Measurements from ENCODE around the gene PDK2. TPM values are rescaled to one million over a fixed set of nuclear protein-coding genes. Genes with fewer than 3 reads are reported as not detected.

Gene PDK2
- total RNA-seq, 2 experiments from 2014 or later = 9.8 to 16.2 TPM

DNA sequence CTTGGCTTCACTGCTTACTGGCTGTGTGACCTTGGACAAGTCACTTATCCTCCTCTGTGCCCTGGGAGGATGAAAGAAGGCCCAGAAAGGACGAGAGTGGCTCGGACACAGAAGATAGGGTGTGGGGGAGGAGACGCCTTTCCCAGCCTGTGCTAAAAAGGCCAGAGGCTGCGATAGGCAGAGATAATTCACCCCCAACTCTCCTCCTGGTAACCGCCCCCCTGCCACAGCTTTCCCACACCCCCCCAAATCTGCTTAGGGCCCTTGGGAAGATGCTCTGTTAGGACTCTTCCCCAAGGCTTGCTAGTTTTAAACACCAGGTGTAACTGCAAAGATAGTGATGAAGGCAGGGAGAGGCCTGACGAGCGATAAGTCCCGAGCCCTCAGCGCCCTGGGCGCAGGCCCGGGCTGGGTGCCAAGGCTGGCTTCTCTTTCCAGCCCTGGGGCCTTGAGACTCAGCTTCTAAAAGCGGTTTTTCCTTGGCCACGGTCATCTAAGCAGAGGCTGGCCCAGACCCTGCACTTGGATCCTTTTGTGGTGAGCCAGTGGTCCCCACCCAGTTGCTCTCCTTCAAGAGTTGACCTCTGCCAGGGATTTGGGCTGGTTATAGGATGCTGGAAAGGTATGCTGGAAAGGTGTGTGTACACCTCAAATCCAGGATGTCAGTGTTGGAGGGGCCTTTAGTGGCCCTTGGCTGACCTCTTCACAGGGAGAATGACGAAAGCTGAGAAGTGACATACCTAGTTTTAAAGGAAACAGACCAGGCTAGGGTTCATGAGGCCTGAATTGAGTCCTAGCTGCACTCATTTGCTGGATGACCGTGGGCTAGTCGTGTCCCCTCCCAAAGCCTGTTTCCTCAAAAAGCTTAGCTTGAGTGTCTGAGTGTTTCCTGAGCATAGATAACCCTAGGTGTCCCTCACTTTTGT, 58.8 kb downstream of the PDK2 start:
- no peak for ATAC-seq
- Mint-ChIP-seq H3K27me3 (no peaks in the 10 kb centered on the region), H3K36me3 (ENCODE audit: low read depth) (peaks cover 1% of the 10 kb centered on the region), H3K4me1 (peaks cover 33% of the 10 kb centered on the region), H3K4me3 (no peak overlapping the region), H3K27ac (no peak overlapping the region), H3K9me3 (ENCODE audit: low read depth) (no peaks in the 10 kb centered on the region)
- POLR2A ChIA-PET = interaction anchor here (0.6 kb wide), 1 partner anchor 18 kb away, joined by 3 read pairs; no protein-coding TSS in a partner anchor
- intact Hi-C loops (cut with DNase I, micrococcal nuclease) = loop anchor here in 1 of 2 experiments (5.0 kb wide), 1 partner anchor 477 kb away; the partner anchor contains the start of gene SPOP
- CTCF ChIA-PET = interaction anchor here (0.6 to 2.9 kb wide), 5 partner anchors 13 to 494 kb away, joined by 3 to 12 read pairs (median 4); partner anchors contain the start of genes EME1, MRPL27 and PDK2
- no peak for DNase-seq

DNA sequence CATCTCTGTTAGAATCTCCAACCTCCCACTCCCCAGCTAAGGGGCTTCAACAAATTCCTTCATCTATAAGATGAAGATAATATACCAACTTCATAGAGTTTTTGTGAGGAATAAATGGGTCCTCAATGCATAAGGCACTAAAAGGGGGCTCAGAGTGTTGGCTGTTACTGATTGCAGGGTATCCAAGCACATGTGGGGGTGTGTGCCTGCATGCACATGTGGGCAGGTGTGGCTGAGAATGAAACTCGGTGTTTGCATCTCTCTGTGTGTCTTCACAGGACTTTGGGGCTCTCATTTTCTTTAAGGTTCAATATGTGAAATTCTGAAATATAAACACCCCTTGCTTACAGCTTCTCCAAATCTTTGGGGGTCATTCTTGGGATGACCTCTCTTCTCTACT, 59.5 kb downstream of the PDK2 start:
- intact Hi-C loops (cut with DNase I, micrococcal nuclease) = loop anchor here in 1 of 2 experiments (5.0 kb wide), 1 partner anchor 477 kb away; the partner anchor contains the start of gene SPOP
- ChIA-PET CTCF (interaction anchor here (0.7 to 1.8 kb wide), 4 partner anchors 14 to 495 kb away, joined by 3 to 6 read pairs (median 4); partner anchors contain the start of gene PDK2), POLR2A (interaction anchor here (0.6 kb wide), 1 partner anchor 19 kb away, joined by 3 read pairs; no protein-coding TSS in a partner anchor)
- Mint-ChIP-seq H3K27ac (no peak overlapping the region), H3K9me3 (ENCODE audit: low read depth) (no peaks in the 10 kb centered on the region), H3K4me3 (no peak overlapping the region), H3K36me3 (ENCODE audit: low read depth) (no peaks in the 10 kb centered on the region), H3K27me3 (no peaks in the 10 kb centered on the region), H3K4me1 (peaks cover 33% of the 10 kb centered on the region)
- ATAC-seq = no peak
- DNase-seq = no peak

- peaks cover 33% of the 10 kb centered on the region for H3K4me1 Mint-ChIP-seq
- POLR2A ChIA-PET = no interaction called here
- ATAC-seq (no peak), DNase-seq (no peak)
- no peak overlapping the region for H3K27ac Mint-ChIP-seq
- CTCF ChIA-PET = interaction anchor here (1.0 to 1.8 kb wide), 4 partner anchors 15 to 61 kb away, joined by 3 to 6 read pairs (median 4); partner anchors contain the start of gene PDK2
- intact Hi-C loops (cut with DNase I, micrococcal nuclease) = no loop called here
- H3K4me3 Mint-ChIP-seq = no peak overlapping the region
- no peaks in the 10 kb centered on the region for H3K9me3 Mint-ChIP-seq (ENCODE audit: low read depth)
- H3K36me3 Mint-ChIP-seq (ENCODE audit: low read depth) = no peaks in the 10 kb centered on the region
- H3K27me3 Mint-ChIP-seq = no peaks in the 10 kb centered on the region
Observed at GRCh38 chr17:50155115-50155819, 60.1 kb downstream of the PDK2 start.

DNA sequence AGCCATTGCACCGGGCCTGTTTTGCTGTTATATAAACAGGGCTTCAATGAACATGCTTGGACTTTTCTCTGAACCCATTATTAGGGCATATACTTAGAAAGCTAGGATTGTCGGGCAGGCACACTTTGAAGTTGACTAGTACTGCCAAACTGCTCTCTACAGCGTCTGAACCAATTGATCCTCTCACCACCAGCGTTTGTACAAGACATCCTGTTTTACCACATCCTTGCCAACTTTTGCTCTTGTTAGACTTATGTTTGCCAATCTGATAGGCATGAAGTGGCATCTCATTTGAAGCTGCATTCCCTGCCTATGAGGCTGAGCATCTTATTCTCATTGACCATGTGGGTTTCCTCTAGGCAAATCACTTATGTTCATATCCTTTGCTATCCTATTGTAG, 62.7 kb downstream of the PDK2 start:
- Mint-ChIP-seq H3K4me3 (no peak overlapping the region), H3K36me3 (ENCODE audit: low read depth) (no peaks in the 10 kb centered on the region), H3K27ac (no peak overlapping the region), H3K27me3 (no peaks in the 10 kb centered on the region), H3K9me3 (ENCODE audit: low read depth) (no peaks in the 10 kb centered on the region), H3K4me1 (peaks cover 41% of the 10 kb centered on the region)
- ATAC-seq = no peak
- intact Hi-C loops (cut with DNase I, micrococcal nuclease) = no loop called here
- CTCF ChIA-PET = interaction anchor here (0.7 to 1.7 kb wide), 3 partner anchors 12 to 18 kb away, joined by 3 to 4 read pairs (median 3); no protein-coding TSS in a partner anchor
- DNase-seq = no peak
- POLR2A ChIA-PET = no interaction called here

DNA sequence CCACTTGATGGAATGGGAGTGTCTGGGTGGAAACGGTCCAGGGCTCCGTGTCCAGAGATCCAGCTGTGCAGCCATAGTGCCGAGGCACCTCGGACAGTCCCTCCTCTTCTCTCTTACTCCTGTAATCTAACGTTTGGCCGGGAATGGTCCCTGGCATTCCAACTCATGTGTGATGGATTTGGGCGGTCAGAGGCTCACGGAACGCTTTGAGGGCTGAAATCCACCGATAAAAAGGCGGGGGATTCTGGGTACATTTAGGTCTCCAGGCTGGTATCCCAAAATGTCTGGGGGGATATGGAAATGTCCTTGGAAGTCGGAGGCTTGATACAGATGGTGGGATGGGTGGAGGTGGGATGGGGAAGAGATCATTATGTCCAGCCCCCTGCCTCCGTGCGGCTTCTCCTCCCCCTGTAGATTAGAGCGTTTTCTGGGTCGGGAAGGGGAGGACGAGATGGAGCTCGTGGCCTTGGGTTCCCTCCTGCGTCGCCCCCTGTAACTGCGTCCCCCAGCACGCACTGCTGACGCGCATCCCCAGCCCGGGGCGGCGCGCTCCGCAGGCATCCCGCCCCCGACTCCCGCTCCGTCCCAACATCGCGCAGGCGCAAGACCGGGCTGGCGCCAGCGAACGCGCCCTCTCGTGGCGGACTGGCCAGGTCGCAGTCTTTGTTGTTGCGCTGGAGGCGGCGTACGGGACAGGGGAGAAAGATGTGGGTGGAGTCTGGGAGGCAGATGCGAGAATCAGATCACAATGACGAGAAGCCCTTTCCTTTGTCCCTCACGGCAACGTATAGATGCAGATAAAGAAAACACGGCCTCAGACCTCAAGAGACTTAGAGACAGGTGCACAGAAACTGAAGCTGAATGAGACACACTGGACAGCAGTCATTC, 66.1 kb downstream of the PDK2 start:
- H3K27me3 Mint-ChIP-seq = no peaks in the 10 kb centered on the region
- H3K4me1 Mint-ChIP-seq = peaks cover 42% of the 10 kb centered on the region
- peak overlapping the region; percentile 99 for H3K27ac Mint-ChIP-seq
- no peaks in the 10 kb centered on the region for H3K36me3 Mint-ChIP-seq (ENCODE audit: low read depth)
- DNase-seq (peak; percentile 98), ATAC-seq (peak; percentile 96)
- peak overlapping the region; percentile 78 for H3K4me3 Mint-ChIP-seq
- no peaks in the 10 kb centered on the region for H3K9me3 Mint-ChIP-seq (ENCODE audit: low read depth)
- ChIA-PET CTCF (interaction anchor here (0.6 to 2.8 kb wide), 26 partner anchors 9 to 188 kb away, joined by 3 to 50 read pairs (median 4); partner anchors contain the start of gene PPP1R9B), POLR2A (no interaction called here)
- intact Hi-C loops (cut with DNase I, micrococcal nuclease) = loop anchor here (1.0 to 5.0 kb wide), 5 partner anchors 10 to 66 kb away; partner anchors contain the start of gene PDK2 (in 1 of the 2)

Other genes with a start within 250 kb of the PDK2 start
- gene TAC4, start 247.3 kb upstream of the PDK2 start, total RNA-seq = not detected
- gene DLX4, start 126.2 kb upstream of the PDK2 start, total RNA-seq = under 1 TPM; 0.85 to 0.86 TPM
- under 1 TPM in 1 of 2 experiments, not detected in 1; 0.09 TPM for gene DLX3, start 100.1 kb upstream of the PDK2 start, total RNA-seq
- gene ITGA3, start 39.2 kb upstream of the PDK2 start, total RNA-seq = 1 to 10 TPM; 6.8 to 7.8 TPM
- gene SAMD14, start 34.8 kb downstream of the PDK2 start, total RNA-seq = 1 to 10 TPM in 1 of 2 experiments, under 1 TPM in 1; 0.77 to 1.1 TPM
- 10 to 100 TPM; 61.1 to 64.0 TPM for gene PPP1R9B, start 55.3 kb downstream of the PDK2 start, total RNA-seq
- under 1 TPM in 1 of 2 experiments, not detected in 1; 0.26 TPM for gene SGCA, start 70.7 kb downstream of the PDK2 start, total RNA-seq
- under 1 TPM; 0.55 to 0.70 TPM for gene COL1A1, start 106.3 kb downstream of the PDK2 start, total RNA-seq
- gene TMEM92, start 179.1 kb downstream of the PDK2 start, total RNA-seq = under 1 TPM; 0.23 TPM